Panc1 (cell line): ENCODE results near the gene CLSTN2. TPM values are rescaled to one million over a fixed set of nuclear protein-coding genes. Genes with fewer than 3 reads are reported as not detected.

ENCODE experiments used
- ATAC-seq: fragments of 200-7000 bp; cut with Tn5 transposase; 2 replicates; pipeline ENCODE4 v1.9.1; 2020; ENCODE audit warnings: mild to moderate bottlenecking, moderate library complexity
- BruUV-seq: library from RNA; stranded (reverse); fragments of 400-500 nt; replicated peaks from 2 replicates; lab custom pipeline; 2021; lab: Mats Ljungman, UMichigan
- CTCF ChIA-PET: fragments of 300-600 bp; sonication (Branson Sonifier 250); formaldehyde crosslinking; loops from one replicate; lab custom pipeline; 2022; ENCODE audit warnings: antibody characterized with exemption; lab: Charles Lee
- POLR2A ChIA-PET: fragments of 300-600 bp; sonication (Branson Sonifier 250); formaldehyde crosslinking; loops from one replicate; lab custom pipeline; 2022; ENCODE audit warnings: antibody characterized with exemption; lab: Charles Lee
- DNase-seq: peaks from one replicate; pipeline ENCODE4 v3.0.0-alpha.2; 2010; ENCODE audit warnings: low read depth, low spot score
- H3K27ac ChIP-seq: 2 replicates; pipeline ENCODE4 v1.5.1; 2011; ENCODE audit warnings: mild to moderate bottlenecking, low read length, inconsistent platforms
- H3K27me3 ChIP-seq: fragments of 200-500 bp; sonication (Bioruptor generic); 2 replicates; pipeline ENCODE4 v1.6.0; 2014; ENCODE audit warnings: low read length, inconsistent platforms; ENCODE audit not compliant: control insufficient read depth, insufficient read depth
- H3K36me3 ChIP-seq: fragments of 200-500 bp; sonication (Bioruptor generic); 2 replicates; pipeline ENCODE4 v1.5.1; 2014; ENCODE audit warnings: inconsistent platforms, mild to moderate bottlenecking, low read length, moderate library complexity; ENCODE audit not compliant: control insufficient read depth, insufficient read depth
- H3K4me1 ChIP-seq: 2 replicates; pipeline ENCODE4 v1.5.1; 2011; ENCODE audit warnings: inconsistent platforms, mild to moderate bottlenecking, low read length, moderate library complexity; ENCODE audit not compliant: control insufficient read depth, insufficient read depth
- H3K4me3 ChIP-seq, 2 experiments: 2 replicates each; pipeline ENCODE4 v1.5.1; 2011 to 2012; ENCODE audit warnings: low read depth in 2 of 2, low read length in 2 of 2, mild to moderate bottlenecking in 2 of 2, inconsistent platforms in 1 of 2, moderate library complexity in 1 of 2
- H3K9me3 ChIP-seq: fragments of 200-500 bp; sonication (Bioruptor generic); 2 replicates; pipeline ENCODE4 v1.5.1; 2014; ENCODE audit warnings: low read depth, mild to moderate bottlenecking, inconsistent platforms, low read length, moderate library complexity; ENCODE audit not compliant: control insufficient read depth, insufficient read depth
- CTCF ChIP-seq: fragments of 450-650 bp; IDR thresholded peaks from 2 replicates; pipeline ENCODE4 v1.5.1; 2017; ENCODE audit warnings: mild to moderate bottlenecking
- POLR2AphosphoS5 ChIP-seq: IDR thresholded peaks from 2 replicates; pipeline ENCODE4 v1.6.1; 2012; ENCODE audit warnings: mild to moderate bottlenecking, low read depth, low read length, moderate library complexity
- REST ChIP-seq, 2 experiments: IDR thresholded peaks; 2 replicates each; pipeline ENCODE4 v1.6.1; 2011 to 2012; ENCODE audit warnings: low read depth in 2 of 2, control low read depth in 1 of 2, low read length in 1 of 2, mild to moderate bottlenecking in 1 of 2, moderate library complexity in 1 of 2; ENCODE audit not compliant: insufficient read depth in 1 of 2
- SIN3A ChIP-seq: IDR thresholded peaks from 2 replicates; pipeline ENCODE4 v1.6.1; 2012; ENCODE audit warnings: low read depth, mild to moderate bottlenecking, low read length, moderate library complexity, borderline replicate concordance; ENCODE audit not compliant: insufficient read depth
- TCF7L2 ChIP-seq: IDR thresholded peaks from 2 replicates; pipeline ENCODE4 v1.6.1; 2011; ENCODE audit warnings: mild to moderate bottlenecking, low read depth, low read length, inconsistent platforms
- in situ Hi-C: cut with HindIII; loops from 2 replicates; pipeline ENCODE4 v1.10.0; 2016; ENCODE audit warnings: low sequenced_read_pairs, low pct_unique_long_range_greater_than_20kb
- intact Hi-C: fragments of 100-400 bp; cut with micrococcal nuclease; formaldehyde crosslinking; loops from one replicate; pipeline ENCODE4 v1.10.0; 2022; ENCODE audit not compliant: unreplicated experiment
- total RNA-seq: library from RNA; stranded (reverse); gene quantifications from one replicate; pipeline ENCODE4 v1.2.1, GENCODE V29; 2021; ENCODE audit not compliant: unreplicated experiment

The CLSTN2 gene
- total RNA-seq, 1 experiment from 2014 or later, result 0.03 TPM

- H3K27ac ChIP-seq, result no peak overlapping the region
- intact Hi-C loops, result no loop called here
Measured at GRCh38 chr3:140465988-140466387, 531.0 kb downstream of the CLSTN2 start.

GRCh38 chr3:140466535-140466934 lies 531.5 kb downstream of the CLSTN2 start:
- ChIA-PET CTCF (interaction anchor here (0.6 kb wide), 1 partner anchor 76 kb away, joined by 3 read pairs; no protein-coding TSS in a partner anchor), POLR2A (no interaction called here)
- H3K4me1 ChIP-seq, result no peaks in the 10 kb centered on the region
- no peak for DNase-seq
- H3K27me3 ChIP-seq, result no peaks in the 10 kb centered on the region
- no peaks in the 10 kb centered on the region for H3K9me3 ChIP-seq
- no peaks in the 10 kb centered on the region for H3K36me3 ChIP-seq
- intact Hi-C loops, result no loop called here
- TF ChIP-seq REST (IDR thresholded peaks at IDR 0.05; ENCODE audit: insufficient read depth in 1 of 2, low read depth in 2 of 2, low read length in 1 of 2) (no peak), SIN3A (no peak), TCF7L2 (no peak), POLR2AphosphoS5 (no peak), CTCF (no peak)
- no peak overlapping the region for H3K27ac ChIP-seq
- ATAC-seq, result no peak
- no peak overlapping the region for H3K4me3 ChIP-seq
- no TSS peak for BruUV-seq
- in situ Hi-C loops, result no loop called here

More at GRCh38 chr3:140465988-140466387, 531.0 kb downstream of the CLSTN2 start:
- no peak overlapping the region for H3K4me3 ChIP-seq
- no peaks in the 10 kb centered on the region for H3K9me3 ChIP-seq
- ChIA-PET CTCF (interaction anchor here (0.6 kb wide), 1 partner anchor 76 kb away, joined by 3 read pairs; no protein-coding TSS in a partner anchor), POLR2A (no interaction called here)
- H3K36me3 ChIP-seq, result no peaks in the 10 kb centered on the region
- ATAC-seq, result no peak
- DNase-seq, result no peak
- no peaks in the 10 kb centered on the region for H3K27me3 ChIP-seq
- H3K4me1 ChIP-seq, result no peaks in the 10 kb centered on the region
- no TSS peak for BruUV-seq
- TF ChIP-seq POLR2AphosphoS5 (no peak), CTCF (no peak), REST (IDR thresholded peaks at IDR 0.05; ENCODE audit: insufficient read depth in 1 of 2, low read depth in 2 of 2, low read length in 1 of 2) (no peak), SIN3A (no peak), TCF7L2 (no peak)
- in situ Hi-C loops, result no loop called here
